HL-60/S4 (cell line): ENCODE data around the gene HAND1.

Experiments used
- in situ Hi-C: fragments of 300-500 bp; cut with MboI; formaldehyde crosslinking; loops from 2 replicates; pipeline ENCODE4 v1.14.3; 2022; ENCODE audit warnings: low sequenced_read_pairs

Gene HAND1

DNA sequence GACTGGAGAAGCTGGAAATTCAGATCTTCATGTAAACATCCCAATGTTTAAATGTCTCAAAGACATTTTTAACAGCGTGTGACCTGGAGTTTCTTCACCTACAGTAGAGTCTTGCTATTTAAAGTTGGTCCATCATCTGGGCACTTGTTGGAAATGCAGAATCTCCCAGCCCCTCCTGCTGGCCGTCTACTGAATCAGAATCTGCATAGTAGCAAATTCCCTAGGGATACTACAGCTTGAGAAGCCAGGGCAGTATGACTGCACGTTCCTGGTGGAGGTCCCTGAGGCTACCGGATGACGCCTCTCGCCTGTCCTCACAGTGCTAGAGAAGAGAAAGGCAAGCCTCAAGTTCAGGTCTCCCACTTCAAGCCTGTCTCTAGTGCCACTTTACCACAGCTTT lies 16.5 kb downstream of the HAND1 start:
- in situ Hi-C loops, result no loop called here

DNA sequence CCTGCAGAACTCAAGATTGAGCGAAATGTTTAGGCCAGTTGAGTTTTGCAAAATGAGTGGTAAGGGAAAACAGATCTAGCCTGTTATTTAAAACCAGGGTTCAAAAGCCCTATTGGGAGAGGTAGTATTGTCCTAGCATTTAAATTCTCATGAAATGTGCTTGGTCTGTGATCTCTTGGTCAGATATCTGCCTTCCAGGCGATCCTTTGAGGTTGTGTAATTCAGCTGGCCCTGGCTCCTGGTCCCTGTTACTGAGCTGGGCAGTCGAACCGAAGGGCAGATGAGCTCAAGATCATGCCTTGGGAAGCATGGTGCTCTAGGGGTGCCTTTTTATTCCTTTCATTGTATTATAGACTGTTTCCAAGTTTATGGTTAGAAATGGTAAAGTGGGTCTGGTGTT lies 17.9 kb downstream of the HAND1 start:
- in situ Hi-C loops, result no loop called here

- in situ Hi-C loops, result no loop called here
These were observed 19.0 kb downstream of the HAND1 start for GRCh38 chr5:154459015-154459414.

- in situ Hi-C loops, result no loop called here
These were observed 21.5 kb downstream of the HAND1 start for GRCh38 chr5:154456540-154456939.

GRCh38 chr5:154455585-154455984 lies 22.4 kb downstream of the HAND1 start:
- in situ Hi-C loops, result no loop called here

- in situ Hi-C loops, result no loop called here
These were observed 26.1 kb downstream of the HAND1 start for GRCh38 chr5:154451957-154452356.

- in situ Hi-C loops, result no loop called here
These were observed 28.2 kb downstream of the HAND1 start for GRCh38 chr5:154449786-154450185.

GRCh38 chr5:154447089-154447725 lies 30.8 kb downstream of the HAND1 start:
- in situ Hi-C loops, result no loop called here

- in situ Hi-C loops, result no loop called here
These were observed 31.6 kb downstream of the HAND1 start for GRCh38 chr5:154446195-154447088.

GRCh38 chr5:154445422-154446194 lies 32.4 kb downstream of the HAND1 start, which contains the start of gene SAP30L:
Gene SAP30L (plus strand): TSS chr5:154445997. CDS start chr5:154446605, 608 bp downstream.
- in situ Hi-C loops, result no loop called here

- in situ Hi-C loops, result no loop called here
These were observed 33.2 kb downstream of the HAND1 start for GRCh38 chr5:154444556-154445421.

DNA sequence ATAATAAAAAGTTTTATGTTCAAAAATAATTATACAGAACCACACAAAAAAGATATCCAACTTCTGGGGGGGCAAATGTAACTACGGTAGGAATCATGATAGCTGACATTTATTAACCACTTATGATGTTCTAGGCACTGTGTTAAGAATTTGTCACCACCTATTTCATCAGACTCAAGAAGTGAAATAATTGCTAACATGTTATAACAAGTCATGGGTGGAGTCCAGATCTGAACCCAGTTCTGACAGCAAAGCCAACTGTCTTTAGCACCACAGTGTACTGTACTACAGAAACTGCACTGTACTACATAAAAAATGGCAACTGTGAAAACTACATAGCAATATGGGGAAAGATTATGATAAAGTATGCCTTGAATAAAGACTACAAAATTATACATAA lies 35.2 kb downstream of the HAND1 start:
- in situ Hi-C loops, result no loop called here

DNA sequence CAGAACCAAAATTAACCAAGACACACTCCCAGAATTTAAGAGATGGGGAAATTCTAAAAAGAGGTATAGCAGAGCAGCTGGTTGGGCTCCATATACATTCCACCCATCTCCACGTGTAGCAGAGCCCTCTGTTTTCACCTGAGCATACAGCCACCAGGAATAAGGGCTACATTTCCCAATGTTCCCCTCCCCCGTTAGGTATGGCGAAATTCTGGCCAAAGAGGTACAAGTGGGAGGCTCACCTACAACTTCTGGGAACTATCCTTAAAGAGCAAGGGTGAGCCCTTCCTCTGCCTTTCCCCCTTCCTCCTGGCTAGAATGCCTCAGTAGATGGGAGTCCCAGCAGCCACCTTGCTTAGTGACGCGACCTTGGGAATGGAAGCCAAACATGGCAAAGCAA lies 37.5 kb downstream of the HAND1 start:
- in situ Hi-C loops, result no loop called here

- in situ Hi-C loops, result no loop called here
These were observed 40.6 kb downstream of the HAND1 start for GRCh38 chr5:154437281-154437965.

GRCh38 chr5:154435226-154435625 lies 42.8 kb downstream of the HAND1 start:
- in situ Hi-C loops, result no loop called here

DNA sequence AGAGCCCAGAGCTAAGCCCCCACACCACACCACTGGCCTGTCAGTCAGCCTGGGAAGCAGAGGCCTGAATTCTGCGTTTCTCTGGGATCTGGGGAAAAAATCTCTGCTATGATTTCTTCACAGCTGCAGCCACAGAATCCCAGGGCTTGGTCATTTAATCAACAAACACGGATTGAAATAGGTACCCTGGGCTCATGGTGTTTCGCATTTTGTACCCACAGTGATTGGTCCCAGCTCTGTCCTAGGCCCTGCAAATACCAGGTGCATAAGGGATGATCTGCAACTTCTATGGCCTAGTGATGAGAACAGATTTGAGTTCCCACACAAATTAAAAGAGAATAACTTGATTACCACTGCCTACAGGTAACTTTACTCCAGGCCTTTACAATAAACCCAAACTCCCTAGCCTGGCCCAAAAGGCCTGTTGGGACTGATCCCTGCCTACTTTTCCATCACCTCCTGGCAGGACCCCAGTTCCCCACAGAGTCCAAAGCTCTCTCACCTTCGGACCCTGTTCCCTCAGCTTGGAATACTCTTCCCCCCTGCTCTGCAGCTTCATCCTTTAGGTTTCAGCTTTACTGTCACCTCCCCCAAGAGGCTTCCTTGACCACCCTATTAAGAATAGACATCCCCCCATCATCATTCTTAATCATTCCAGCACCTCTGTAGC lies 46.9 kb downstream of the HAND1 start:
- in situ Hi-C loops, result no loop called here

DNA sequence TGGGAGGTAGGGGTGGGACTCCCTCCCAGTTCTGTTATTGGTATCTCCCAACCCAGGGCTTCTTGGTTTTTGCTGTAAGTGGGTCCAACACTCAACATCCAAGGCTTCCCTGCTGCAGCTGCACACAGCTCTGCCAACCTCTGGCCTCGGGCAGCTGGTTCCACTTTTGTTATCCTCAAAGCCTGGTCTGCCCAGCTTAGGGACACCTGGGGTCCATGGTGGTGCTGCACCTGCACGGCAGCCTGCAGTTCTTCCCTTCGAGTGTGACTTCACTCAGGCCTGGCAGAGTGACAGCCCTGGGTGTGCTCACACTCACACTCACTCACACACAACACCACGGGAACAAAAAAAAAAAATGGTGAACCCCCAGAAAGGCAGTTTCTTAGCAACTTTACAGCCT lies 47.6 kb downstream of the HAND1 start:
- in situ Hi-C loops, result no loop called here

GRCh38 chr5:154429341-154429740 lies 48.7 kb downstream of the HAND1 start:
- in situ Hi-C loops, result no loop called here

DNA sequence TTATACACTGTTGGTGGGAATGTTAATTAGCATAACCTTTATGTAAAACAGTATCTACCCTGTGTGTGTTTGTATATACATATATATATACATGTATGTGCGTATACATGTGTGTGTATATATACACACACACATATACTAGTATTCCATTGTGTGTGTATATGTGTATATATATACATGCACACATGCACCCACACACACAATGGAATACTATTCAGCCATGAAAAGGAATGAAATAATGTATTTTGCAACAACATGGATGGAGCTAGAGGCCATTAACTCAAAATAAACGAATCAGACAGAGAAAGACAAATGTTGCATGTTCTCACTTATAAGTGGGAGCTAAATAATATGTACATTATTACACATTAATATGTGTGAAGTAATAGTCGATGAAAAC lies 49.8 kb downstream of the HAND1 start:
- in situ Hi-C loops, result no loop called here
